ENCODE results near the gene GNB1L.

The GNB1L gene, protein sequence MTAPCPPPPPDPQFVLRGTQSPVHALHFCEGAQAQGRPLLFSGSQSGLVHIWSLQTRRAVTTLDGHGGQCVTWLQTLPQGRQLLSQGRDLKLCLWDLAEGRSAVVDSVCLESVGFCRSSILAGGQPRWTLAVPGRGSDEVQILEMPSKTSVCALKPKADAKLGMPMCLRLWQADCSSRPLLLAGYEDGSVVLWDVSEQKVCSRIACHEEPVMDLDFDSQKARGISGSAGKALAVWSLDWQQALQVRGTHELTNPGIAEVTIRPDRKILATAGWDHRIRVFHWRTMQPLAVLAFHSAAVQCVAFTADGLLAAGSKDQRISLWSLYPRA

DNA sequence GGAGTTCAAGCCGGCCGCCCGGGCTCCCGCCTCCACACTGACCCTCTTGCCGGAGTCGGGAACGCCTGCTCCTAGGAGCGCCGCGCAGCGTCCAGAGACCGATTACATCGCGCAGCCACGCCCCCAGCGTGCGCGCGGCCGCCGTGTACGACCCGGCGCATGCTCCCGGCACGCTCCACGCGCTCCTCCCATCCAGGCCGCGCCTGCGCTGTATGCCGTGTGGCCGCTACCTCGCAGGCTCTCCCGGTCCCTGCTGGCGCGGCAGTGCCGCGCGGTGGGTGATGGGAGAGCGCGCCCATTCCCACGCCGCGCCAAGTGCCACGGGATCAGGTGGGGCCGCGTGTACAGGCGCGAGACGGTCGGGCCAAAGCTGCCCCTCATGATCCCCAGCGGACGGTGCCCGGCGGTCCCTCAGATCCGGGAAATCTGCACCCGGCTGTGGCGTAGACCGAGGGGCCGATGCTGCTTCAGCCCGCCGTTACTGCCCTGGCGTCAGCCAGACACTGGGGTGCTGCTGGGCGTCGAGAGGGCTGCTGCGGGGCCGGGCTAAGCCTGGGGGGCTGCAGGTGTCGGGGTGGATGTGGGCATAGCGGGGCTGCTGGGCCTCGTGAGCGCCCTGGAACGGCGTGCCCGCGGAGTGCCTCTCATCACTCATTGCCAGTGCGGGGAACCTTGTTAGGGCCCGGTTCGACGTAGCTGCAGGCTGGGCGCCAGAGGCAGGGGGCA lies at the start of gene GNB1L, which contains the start of gene RTL10:
GNB1L (minus strand) TSS at position 97 of the 726 bp plus-strand sequence. CDS start 33,519 bp downstream, outside the sequence.
RTL10 (minus strand) TSS at position 97 of the 726 bp plus-strand sequence. CDS start 2,613 bp downstream, outside the sequence.
- DNase-seq: peak; percentile 88

DNA sequence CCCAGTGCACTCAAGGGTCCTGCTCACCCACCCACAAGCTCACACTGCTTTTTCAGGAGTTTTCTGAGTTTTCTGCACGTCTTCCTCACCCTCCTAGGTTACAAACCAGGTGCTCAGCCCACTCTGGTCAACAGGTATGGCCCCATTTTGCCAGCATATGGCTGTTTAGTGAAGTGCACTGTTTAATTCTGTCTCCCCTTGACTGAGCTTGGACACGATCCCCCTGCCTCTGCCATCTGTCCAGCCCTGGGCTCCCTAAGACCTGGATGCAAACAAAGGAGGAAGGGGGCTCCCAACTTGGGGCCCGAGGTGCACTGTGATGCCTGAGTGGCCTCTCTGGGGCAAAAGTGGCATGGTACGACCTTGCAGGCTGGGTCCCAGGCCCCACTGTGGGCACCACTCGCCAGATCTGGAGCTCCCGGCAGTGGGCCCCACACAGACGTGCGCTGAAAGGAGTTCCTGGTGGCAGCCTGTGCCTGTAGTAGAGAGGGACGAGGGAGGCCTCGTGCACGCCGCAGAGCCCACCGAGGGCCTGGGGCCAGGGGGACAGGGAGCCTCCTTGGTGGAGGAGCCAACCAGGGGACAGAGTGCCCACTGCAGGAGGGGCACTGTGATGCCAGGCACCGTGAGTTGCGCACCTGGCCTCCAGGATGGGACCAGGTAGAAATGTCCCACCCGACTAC lies 49.6 kb upstream of the GNB1L start:
- no peak for DNase-seq

DNA sequence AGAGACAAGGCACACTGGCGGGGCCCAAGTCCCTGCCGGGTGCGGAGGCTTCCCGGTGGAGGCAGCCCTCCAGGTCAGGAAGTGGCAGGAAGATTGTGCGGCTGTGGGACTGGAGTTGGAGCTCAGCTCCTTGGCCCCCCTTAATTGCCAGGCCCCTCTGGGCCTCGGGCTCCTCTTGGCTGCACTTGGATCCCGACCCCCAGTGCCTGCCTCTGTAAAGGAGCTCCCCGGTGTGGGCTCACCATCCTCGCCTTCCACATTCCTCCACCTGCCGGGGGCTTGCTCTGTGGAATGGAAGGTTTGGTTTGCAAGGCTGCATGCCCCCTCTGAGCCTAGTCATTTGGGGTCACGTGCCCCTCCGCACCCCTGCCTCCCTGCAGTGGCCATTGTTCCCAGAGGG lies 48.8 kb upstream of the GNB1L start:
- DNase-seq: no peak

DNA sequence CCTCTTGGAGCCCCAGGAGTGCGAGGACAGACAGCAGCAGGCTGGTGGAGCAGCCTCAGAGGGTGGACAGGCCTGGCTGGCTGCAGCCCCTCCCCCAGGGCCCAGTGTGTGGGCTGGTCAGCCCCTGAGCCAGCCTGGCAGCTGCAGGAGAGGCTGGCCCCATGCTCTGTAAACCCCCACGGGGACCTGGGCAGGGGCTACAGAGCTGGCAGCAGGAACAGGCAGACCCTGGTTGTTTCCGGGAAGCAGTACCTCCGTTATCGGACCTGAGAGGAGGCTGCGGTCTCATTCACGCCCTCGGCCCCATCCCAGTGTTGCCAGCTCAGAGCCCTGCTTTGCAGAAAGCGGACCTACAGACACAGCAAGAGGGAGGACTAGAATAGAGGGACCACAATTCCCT lies 48.4 kb upstream of the GNB1L start:
- DNase-seq: no peak

DNA sequence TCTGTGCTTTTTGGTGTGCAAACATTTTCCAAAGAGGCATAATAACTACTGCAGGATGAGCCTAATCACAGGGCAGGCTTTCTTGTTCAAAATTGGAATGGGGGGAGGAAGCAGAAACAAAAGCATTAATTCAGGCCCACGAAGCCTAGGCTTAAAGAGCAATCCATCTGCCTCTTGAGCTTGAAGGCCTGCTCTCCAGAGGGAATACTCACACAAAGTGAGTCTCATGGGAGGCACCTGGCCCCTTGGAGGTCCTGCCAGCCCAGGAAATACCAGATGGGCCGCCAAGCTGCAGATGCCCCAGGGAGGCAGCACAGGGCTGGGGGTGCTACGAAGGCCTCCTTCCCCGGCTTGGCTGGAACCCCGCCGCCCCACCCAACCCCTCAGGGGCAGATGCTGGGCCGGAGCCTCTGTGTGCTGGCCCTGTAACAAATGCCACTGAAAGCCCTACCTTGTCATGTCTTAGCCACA lies 47.6 kb upstream of the GNB1L start:
- DNase-seq: no peak

DNA sequence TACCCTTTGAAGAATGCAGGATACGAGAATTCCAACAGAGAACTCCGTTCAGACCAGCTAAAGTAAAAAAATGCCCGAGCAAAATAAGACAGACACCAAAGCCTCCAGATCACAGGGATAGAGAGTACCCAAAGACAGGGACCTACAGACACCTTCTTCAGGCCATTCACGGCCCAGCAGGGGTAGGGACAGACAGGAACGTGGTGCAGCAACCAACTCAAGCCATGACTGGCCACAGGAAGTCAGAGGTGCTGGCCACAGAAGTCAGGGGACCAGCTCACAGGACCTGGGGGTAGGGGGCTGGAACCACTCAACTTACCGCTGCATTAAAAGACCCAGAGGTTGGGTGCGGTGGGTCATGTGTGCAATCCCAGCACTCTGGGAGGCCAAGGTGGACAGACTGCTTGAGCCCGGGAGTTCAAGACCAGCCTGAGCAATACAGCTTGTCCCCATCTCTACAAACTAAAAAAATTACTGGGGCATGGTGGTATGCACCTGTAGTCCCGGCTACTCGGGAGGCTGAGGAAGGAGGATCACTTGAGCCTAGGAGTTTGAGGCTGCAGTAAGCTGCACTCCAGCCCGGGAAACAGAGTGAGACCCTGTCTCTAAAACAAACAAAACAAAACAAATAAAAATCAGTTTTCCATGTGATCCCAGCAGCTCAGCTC lies 47.0 kb upstream of the GNB1L start:
- DNase-seq: no peak

DNA sequence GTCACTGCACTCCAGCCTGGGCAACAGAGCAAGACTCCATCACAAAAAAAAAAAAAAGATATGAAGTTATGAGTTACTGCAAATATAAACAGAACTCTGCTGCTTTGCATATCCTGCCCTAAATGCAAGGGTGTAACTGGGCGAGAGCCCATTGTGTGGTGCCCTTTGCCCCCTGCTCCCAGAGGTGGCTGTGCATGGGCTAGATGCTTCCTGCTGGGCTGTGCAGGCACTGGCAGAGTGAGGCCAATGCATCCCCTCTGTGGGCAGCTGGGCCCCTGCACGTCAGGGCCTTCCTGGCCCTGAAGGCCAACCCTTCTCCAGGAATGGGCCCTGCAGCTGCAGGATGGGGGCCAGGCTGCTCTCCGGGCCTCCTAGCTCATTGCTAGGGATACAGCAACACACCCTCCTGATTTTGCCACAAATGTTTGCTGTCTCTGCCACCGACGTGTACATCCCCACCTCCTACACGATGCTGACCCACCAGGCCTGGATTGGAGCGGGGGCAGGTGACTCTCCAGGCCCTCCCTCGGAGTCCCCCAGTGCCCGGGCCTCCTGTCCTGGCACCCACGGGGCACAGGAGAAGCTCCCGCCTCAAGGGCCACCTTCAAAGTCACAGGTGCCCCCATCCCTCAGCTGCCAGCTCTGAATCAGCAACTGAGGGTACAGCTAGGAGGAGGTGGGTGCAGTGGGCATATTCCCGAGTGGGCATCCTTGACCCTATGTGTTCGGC lies 46.2 kb upstream of the GNB1L start:
- DNase-seq: no peak

DNA sequence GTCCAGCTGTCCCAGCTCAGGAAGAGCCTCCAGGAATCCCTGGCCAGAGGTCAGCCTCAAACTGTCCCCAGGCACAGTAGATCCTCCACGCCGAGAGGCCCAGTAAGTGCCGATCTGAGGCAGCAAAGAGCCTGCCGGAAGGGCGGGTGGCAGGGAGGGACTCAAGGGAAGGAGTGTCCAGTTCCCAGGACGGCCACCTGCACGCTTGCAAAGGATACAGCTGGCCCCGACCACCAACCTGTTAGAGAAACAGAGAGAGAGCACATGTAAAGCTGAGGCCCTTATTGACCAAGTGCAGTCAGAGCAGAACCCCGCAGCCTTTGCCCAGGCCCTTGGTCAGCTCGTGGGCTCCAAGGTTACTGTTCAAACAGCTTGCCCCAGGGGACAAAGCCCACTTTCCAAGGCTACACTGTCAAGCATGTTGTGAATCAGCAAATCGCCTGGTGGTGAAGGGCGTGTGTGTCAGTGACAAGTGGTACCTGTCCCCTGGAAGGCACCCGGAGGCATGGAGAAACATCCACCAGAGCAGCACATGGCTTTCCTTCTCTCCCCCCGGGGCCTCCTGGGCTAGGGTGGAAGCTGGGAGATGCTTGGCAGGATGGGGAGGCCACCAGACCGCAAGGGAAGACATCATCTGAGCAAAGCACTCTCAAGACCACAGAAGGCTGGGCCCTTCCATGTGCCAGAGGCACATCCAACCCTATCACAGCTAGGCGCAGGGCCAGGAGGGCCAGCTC lies 44.3 kb upstream of the GNB1L start:
- DNase-seq: no peak

DNA sequence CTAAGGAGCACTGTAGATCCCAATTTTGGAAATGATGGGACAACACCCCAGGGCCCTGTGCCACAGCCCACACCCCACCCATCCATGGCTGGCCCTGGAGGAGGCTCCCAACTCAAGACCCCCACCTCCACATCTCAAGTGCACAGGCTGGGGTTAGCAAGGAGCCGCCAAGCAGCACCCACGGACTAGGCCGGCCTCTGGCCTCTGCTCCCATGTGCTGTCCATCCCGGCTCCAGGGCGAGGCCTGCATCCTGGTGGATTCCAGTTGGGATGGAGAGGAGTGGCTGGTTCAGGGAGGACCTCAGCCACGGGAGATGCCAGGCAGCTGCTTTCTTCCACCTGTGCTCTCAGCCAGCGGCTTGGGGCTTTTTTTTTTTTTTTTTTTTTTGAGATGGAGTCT lies 43.5 kb upstream of the GNB1L start:
- DNase-seq: no peak

DNA sequence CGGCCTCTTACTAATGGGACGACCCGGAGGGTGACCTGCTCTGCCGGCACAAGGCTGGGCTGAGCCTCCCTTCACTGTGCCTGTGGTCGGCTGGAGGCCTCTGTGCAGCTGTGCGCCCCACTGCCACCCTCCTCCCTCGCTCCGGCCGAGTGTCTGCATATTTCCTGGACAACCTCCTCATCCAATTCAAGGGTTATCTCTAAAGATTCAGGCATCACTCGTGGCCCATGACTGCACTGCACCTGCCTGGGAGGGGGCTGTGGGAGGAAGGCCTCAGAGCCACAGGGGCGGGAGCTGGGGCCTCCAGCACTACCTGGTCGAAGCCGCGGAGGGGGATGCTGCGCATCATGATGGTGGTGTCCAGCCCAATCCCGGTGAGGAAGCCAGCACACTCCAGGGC lies 43.1 kb upstream of the GNB1L start:
- no peak for DNase-seq

DNA sequence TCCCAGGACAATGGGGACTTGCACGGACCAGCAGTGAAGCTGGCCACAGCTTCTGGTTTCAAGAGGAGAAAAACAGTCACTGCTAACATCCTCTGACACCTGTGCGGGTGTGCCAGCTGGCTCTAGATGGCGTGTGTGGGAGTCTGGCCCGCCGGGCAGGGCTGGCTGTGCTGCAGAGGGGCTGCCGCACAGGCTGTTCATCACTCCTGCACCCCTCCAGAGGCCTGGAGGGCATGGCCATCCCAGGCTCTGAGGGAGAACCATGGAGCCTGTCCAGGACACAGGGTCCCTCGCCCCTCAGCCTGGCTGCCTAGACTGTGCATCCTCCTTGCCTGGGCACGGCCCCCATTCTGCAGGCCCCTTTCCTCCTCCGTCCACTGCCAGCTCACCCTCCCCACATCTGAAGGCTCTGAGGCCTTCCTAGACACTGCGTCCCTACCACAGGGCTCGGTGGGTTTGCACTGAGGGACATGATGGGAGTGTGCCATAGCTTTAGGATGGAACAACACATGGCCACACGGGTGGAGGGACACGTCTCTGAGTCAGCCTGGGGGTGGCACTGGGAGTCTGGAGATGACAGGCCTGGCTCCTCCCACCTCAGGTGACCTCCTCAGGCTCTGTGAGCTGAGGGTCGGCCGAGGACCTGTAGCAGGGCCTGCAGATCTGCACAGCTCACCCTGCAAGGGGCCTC lies 42.1 kb upstream of the GNB1L start:
- no peak for DNase-seq

DNA sequence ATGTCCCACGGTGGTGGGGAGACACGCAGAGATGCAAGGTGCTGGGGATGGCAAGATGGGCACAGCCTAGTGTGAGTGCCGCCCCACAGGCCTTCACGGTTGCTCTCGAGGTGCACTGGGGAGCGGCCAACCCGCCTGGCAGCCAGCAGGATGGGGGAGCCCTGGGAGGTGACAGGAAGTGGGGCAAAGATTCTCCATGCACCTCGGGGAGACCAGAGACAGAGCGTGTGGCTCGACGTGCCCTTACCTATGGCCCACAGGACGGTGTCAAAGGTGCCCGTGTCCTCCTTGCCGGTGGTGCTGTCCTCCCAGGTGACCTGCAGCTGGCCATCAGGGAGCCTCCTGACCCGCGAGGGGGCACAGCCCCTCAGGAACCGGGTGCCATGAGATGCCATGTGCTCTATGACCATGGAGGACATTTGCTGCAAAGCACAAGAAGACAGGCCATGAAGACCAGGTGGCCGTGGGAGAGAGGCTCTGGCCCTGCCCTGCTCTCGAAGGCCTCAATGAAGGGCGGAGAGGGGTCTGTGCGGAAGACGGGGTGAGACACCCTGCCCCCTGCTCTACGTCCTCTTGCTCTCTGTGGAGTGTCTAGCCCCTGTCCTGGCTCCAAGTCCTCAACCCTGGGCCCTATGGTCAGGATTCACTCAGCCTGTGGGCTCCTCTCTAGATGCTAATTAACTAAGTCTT lies 40.6 kb upstream of the GNB1L start:
- no peak for DNase-seq

DNA sequence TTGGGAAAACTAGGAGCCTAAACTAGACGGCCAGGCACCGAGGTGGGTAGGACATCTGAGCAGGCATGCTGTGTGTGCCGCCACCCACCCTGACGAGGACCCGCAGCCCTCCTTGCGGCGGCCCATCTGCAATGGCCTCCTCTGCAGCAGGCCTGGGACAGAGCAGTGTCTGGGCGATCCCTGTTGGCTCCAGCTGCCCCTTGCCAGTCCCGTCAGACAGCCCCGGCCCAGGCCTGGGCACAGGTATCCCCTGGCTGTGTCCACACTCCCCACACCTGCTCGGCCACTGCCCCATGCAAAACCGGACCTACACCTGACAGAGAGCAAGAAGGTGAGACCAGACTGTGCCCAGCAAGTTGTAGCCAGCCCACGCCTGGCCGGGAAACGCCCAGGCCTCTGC lies 38.7 kb upstream of the GNB1L start:
- no peak for DNase-seq

DNA sequence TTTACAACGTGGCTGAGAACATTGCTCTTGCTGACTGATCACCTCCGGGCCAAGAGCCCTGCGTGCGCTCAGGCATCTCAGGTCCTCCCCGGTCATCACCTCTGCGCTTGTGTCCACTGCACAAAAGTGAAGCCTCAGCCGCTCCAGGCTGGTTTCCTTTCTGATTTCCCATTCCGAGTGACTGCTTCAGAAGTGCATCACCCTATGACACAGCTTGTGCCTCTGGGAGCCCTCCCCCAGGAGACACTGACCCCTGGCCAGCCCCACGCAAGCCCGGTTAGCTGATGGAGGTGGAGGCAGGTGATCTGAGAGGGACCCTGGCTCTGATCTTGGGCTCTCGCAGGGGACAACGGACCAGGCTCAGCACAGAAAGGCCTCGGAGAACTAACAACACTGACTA lies 38.3 kb upstream of the GNB1L start:
- no peak for DNase-seq

DNA sequence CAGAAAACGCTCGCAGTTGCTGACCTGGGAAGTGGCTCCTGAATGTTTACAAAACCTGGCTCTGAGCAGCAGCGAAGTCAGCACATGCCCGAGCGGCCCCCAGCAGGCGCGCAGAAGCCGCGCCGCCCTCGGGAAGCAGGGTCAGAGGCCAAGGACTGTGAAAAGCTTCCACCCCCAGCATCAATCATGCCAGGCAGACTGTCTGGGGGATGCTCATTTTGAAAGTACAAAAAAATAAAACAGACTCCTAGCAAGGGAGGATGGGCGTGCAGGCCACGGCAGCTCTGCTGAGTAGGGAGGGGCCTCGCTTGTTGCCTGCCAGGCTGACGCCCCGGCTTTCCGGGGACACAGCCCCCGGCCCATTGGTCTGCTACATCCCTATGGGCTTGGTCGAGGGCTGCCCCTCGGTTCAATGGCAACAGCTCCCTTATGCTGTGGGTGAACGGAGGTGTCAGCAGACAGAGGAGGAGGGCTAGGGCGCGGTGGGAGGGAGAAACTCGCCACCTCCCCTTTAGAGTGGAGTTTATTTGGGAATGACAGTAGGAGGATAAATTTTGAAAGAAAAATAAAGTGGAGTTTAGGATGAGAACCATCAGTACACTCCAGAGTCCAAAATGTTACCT lies 37.7 kb upstream of the GNB1L start:
- no peak for DNase-seq

DNA sequence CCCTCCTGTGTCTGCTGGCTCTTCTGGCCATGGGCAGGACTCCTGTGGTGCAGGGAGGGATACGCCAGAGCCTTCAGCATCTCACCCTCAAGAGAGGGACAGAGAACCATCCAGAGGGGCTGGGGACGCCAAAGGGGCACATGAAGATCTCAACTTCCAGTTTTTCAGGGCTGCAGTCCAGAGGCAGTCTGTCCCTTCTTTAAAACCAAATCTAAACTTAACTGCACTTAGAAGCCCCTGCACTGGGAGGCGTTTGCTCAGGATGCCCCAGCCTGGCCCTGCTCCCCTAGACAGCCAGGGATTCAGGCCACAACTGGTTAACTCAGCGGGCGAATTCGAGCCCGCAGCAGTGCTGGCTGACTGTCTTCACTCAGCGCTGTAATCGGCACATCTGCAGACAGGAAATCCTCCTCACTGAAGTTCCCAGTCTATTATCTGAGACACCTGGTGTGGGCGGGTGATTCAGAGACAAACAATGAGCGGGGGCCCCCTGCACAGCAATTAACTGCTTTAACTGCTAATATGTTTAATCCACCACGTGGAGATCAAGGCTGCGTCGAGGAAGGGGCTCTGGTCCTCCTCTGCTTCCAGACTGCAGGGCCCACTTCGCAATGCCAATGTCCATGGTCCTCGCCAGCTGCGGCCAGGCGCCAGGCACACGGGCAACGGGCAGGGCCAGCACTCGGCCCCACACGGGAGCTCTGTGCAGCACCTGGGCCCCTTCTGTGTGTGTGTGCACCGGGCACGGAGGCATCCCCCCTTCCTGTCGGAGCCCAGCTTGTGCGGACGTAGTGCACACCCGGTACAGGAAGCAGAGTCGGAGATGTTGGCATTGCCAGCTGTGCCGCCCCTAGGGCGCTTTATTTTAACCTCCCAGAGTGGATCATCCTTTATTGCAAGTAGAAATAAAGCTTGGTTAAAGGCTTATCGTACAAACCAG lies 36.9 kb upstream of the GNB1L start:
- peak; percentile 82 for DNase-seq

DNA sequence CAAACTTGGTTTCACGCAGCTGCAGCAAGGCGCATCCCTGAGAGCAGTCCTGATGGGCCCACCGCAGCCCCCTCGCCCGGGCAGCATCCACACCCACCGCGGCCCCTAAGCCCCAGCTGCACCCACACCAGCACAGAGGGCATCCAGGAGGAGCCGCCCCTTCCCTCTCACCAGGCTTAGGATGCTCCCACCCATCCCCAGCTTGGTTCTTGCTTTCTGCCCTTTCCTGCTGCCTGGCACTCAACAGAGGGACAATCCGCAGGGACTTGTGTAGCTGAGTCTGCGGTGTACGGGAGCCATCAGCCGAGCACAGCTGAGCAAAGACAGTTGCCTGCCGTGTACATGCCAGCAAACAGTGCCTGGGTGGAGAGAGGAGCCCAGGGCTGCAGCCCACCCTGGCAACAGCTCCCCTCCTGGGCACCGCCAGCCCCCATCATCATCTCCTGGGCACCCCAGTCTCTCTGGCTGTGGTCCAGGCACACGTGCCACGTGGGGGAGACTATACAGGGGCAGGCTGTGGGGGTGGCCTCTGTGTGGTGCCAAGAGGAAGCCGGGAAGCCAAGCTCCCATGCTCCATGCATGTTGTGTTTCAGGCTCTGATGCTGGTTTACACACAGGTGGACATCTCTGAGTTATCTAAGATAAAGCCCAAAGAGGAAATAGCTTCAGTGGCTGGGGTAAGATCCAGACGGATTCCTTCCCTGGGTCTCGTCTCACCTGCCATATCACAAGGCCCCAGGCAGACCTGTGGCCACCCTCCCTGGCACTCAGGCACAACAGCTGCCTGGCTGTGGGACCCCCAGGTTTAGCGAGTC lies 36.0 kb upstream of the GNB1L start:
- DNase-seq: no peak

DNA sequence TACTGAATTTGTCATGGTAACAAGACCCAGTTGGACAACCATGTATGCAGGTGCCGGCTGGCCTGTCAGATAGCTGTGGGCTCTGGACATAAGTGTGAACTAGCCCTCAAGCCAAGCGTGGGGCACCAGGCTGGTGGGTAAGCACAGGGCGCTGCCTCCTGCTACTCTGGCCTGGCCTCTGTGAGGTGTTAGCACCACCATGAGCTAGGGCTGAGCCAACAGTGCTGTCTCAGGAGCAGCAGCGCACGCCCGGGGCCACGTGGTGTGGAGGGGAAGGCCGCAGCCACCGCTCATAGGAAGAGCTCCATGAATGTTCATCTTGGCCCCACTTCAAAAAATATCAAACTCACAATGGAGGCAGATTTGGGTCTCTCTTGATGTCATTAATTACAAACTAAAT lies 35.3 kb upstream of the GNB1L start:
- no peak for DNase-seq

Data from GF-D8 (cell line).